GM18517 (cell line): ENCODE measurements around the gene WWOX.

Source experiments
- ATAC-seq: cut with Tn5 transposase; IDR thresholded peaks from one replicate; pipeline ENCODE4 v1.9.1; 2021; ENCODE audit warnings: mild to moderate bottlenecking, moderate library complexity; ENCODE audit not compliant: unreplicated experiment

The WWOX gene

DNA sequence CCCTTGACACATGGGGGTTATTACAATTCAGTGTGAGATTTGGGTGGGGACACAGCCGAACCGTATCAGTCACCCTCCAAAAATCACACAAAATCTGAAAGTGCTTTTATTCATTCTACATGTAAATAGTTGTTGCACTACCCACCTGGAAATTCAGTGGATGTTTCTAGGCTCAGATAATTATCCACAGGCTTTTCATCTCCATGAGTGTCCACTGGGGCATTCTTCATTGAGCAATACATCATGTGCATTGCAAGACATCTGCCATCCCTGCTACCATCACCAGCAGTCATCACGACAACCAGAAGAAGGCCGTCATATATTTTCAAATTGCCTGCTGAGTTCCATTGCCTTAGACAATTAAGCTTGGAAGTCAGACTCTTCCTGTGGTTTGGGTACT is 330.8 kb downstream of the WWOX start:
- ATAC-seq = no peak

DNA sequence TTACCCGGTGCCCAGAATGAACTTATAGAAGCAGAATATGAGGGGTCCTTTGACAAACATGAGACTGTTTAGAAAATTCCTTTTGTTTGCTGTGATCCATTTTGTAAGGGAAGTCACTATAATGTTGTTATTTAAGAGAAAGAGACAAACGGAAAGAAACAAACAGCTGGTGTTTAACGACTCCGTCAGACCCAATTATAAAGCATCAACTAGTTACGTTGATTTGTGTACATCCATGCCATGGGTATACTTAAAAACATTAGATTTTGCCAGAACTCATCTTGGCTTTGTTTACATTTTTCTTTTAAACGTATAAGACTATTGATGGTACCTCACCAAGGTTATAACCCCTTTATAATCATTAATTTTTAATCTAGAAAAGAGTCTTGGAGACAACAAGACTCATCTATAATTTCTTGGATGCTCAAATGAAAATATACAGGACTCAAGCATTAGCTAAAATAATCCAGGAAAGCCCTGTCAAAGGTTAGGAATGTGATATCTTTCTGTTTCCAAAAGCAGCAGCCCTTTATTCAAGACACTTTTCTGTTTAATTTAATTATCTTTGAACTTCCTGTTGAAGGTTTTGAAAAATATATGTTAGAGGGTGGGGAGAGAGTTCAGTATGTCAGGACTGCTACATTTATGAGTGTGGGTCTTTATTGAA is 331.7 kb downstream of the WWOX start:
- ATAC-seq = no peak

GRCh38 chr16:78431701-78432100 is 332.2 kb downstream of the WWOX start:
- ATAC-seq = no peak

GRCh38 chr16:78432451-78432850 is 333.0 kb downstream of the WWOX start:
- ATAC-seq = no peak

GRCh38 chr16:78433116-78433515 is 333.7 kb downstream of the WWOX start:
- ATAC-seq = no peak

GRCh38 chr16:78434401-78434800 is 334.9 kb downstream of the WWOX start:
- ATAC-seq = no peak

DNA sequence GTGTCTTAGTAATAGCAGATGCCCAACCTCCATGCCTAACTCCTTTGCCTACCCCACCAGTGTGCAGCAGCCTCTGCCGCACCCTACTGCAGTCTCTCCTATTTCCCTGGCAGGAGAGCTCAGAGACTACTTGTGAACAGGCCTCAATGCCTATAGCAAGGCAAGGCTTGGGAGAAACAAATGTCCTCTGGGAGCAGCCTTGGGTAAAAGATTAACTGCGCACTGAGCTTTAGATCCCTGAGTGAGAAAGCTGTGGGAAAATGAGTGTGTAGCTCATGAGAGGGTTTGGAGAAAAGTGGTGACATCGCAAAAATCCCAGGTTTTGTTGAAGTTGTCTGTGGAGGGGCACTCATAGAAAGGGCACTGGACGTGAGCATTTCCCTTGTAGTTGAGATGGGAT is 335.8 kb downstream of the WWOX start:
- ATAC-seq = no peak

DNA sequence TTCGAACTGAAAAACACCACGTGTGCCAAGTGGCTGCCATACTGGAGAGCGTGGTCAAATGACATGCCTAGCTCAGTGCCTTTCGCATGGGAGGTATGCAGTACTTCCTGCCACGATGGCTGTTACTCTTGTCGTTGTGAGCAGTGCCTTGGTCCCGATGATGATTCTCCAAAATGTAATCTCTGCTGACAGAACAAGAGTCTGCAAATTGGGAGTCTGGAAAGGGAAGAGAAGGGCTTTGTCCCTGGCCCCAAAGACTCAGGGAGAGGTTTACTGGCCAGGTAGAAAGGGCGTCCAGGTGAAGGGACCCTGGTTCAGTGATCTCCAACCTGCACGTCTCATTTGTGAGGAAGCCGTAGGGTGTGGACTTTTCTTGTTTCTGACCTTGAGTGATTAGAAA is 336.6 kb downstream of the WWOX start:
- no peak for ATAC-seq

GRCh38 chr16:78436846-78437245 is 337.4 kb downstream of the WWOX start:
- no peak for ATAC-seq

DNA sequence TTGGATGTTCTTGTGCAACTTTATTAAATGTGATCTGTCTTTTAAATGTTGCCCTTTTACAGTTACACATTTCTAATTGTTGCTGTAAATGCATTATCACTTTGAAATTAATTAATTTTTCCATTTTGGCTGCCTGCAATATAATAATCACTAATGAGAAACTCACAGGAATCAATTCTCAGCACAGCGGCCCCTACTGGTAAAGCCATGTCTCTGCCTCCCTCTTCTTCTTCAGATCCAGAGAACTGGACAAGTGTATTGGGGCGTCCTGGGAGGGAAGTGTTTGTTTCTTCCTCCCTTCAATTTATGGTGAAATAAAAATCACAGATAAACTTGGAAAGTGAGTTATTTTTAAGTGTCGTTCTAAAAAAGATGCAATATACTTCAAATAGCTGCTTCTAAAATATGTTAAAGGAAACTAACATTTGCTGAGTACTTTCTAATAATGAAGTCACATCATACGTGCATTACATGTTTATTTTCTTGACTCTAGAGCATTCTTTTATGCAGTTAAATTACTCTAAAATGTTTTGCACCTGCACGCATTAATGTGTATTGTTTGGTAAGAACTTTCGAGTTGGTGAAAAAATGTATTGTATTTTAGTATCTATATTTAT is 338.0 kb downstream of the WWOX start:
- ATAC-seq = no peak

GRCh38 chr16:78438219-78438618 is 338.8 kb downstream of the WWOX start:
- no peak for ATAC-seq

- ATAC-seq = no peak
Observed at GRCh38 chr16:78438632-78439031, 339.2 kb downstream of the WWOX start.

- no peak for ATAC-seq
Observed at GRCh38 chr16:78439646-78440045, 340.2 kb downstream of the WWOX start.

GRCh38 chr16:78441298-78441697 is 341.8 kb downstream of the WWOX start:
- ATAC-seq = no peak

- no peak for ATAC-seq
Observed at GRCh38 chr16:78443542-78444364, 344.3 kb downstream of the WWOX start.

- no peak for ATAC-seq
Observed at GRCh38 chr16:78445818-78446217, 346.4 kb downstream of the WWOX start.

- ATAC-seq = no peak
Observed at GRCh38 chr16:78446486-78446885, 347.0 kb downstream of the WWOX start.

DNA sequence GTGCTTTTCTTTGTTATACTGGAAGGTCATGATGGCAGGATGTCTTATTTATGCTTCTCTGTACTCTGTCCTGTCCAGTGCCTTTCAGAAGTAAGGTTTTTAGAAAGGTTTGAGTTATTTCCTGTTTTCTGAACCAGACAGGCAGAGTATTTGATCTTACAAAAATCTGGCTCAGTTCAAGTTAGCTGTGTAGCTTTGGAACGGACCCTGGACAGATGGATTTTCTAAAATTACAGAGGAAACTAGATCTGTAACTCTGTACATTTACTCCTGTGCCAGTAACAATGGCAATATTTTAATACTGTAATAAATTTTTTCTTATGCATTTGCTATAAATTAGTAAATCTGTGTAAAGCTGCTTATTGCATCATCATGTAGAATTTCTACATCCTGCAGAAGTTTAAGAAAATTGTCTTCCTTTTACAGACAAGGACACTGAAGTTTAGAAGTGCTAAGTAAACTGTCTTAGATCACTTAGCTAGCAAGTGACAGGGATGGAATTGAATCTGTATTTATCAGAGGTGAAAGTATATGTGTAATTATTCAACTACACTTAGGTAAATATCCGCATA is 347.6 kb downstream of the WWOX start:
- ATAC-seq = no peak

- no peak for ATAC-seq
Observed at GRCh38 chr16:78448658-78449271, 349.3 kb downstream of the WWOX start.

- ATAC-seq = no peak
Observed at GRCh38 chr16:78450255-78450654, 350.8 kb downstream of the WWOX start.

DNA sequence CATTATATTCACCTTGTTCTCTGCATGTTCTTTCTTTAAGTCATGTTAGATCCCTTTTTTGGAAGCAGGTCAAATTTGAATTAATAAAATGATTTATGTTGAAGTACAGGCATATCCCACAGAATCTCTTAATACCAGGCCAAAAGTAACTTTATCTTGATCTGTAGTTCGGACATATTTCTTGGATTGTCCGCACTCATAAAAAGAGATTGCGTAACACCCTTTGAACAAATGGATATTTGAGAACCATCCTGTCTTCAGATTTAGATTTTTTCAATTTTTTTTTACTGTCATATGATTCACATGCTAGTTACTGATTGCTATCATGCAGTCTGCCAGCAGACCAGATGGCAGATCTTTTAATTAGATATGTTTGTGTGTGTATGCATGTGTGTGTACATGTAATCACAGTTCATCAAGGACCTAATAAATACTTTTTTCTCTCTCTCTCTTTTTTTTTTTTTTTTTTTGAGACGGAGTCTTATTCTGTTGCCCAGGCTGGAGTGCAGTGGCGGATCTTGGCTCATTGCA is 352.6 kb downstream of the WWOX start:
- no peak for ATAC-seq
